ENCODE results near the gene OTUD5. TPM values are rescaled to one million over a fixed set of nuclear protein-coding genes. Genes with fewer than 3 reads are reported as not detected.
A peak's percentile ranks its signal among the peaks of the same experiment; 100 is the strongest.

OTUD5 gene
- total RNA-seq, 8 experiments from 2014 or later = 22.0 to 49.8 (median 36.6) TPM

GRCh38 chrX:48910926-48911411, 46.4 kb downstream of the OTUD5 start:
- ATAC-seq (replicated peaks in 6 of 8) = peak in 4 of 8 experiments; percentile 17 to 53 (median 32)
- 0 to 17% (median 6%) methylated on average over 1 to 8 of the region's 12 CpGs; no CpG with 5 or more reads in 6 of the 10 experiments for whole genome bisulfite sequencing, 10 experiments
- in situ Hi-C loops (cut with MboI; ENCODE audit: low pct_unique_long_range_greater_than_20kb in 2 of 9, low sequenced_read_pairs in 9 of 9, unreplicated experiment in 9 of 9) = no loop called here
- Histone ChIP-seq H3K27ac (peak overlapping the region; percentile 85 to 97), H3K4me1 (replicated peaks in 1 of 2) (peaks cover 5 to 6% of the 10 kb centered on the region in 2 donors), H3K4me3 (peak overlapping the region; percentile 66 to 98 (median 89))

GRCh38 chrX:48909703-48910294, 47.6 kb downstream of the OTUD5 start:
- Histone ChIP-seq H3K4me3 (no peak overlapping the region), H3K27ac (no peak overlapping the region), H3K4me1 (replicated peaks in 1 of 2) (peaks cover 5 to 6% of the 10 kb centered on the region in 2 donors)
- in situ Hi-C loops (cut with MboI; ENCODE audit: low pct_unique_long_range_greater_than_20kb in 2 of 9, low sequenced_read_pairs in 9 of 9, unreplicated experiment in 9 of 9) = no loop called here
- ATAC-seq (replicated peaks in 6 of 8) = no peak
- no CpG with 5 or more reads among the region's 17 CpGs for WGBS, 10 experiments

DNA sequence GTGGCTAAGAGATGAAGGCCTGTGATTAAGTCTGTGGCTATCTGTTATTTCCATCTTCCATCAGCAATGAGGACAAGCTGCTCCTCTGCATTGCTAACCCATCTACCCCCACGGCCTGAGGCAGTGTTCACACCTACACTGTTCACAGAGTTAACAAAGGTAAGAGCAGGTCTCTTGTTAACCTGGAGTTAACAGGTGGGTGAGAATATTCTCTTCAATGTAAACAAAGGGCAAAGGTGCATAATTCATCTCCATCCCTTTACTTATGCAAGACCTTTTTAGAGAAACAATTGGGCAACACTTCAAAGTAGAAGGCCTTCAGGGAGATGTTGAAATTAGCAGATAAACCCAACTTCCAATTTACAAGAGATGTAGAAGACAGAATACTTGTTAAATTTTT, 48.8 kb downstream of the OTUD5 start:
- WGBS, 10 experiments = 100% methylated on average over 1 of the region's 1 CpG; no CpG with 5 or more reads in 9 of the 10 experiments
- in situ Hi-C loops (cut with MboI; ENCODE audit: low pct_unique_long_range_greater_than_20kb in 2 of 9, low sequenced_read_pairs in 9 of 9, unreplicated experiment in 9 of 9) = no loop called here

GRCh38 chrX:48905090-48905790, 52.2 kb downstream of the OTUD5 start:
- ATAC-seq (replicated peaks in 6 of 8) = no peak
- Histone ChIP-seq H3K4me1 (replicated peaks in 1 of 2) (peaks cover 0 to 2% of the 10 kb centered on the region in 2 donors), H3K27ac (no peak overlapping the region), H3K4me3 (no peak overlapping the region)
- 43% methylated on average over 4 of the region's 20 CpGs; no CpG with 5 or more reads in 9 of the 10 experiments for WGBS, 10 experiments
- in situ Hi-C loops (cut with MboI; ENCODE audit: low pct_unique_long_range_greater_than_20kb in 2 of 9, low sequenced_read_pairs in 9 of 9, unreplicated experiment in 9 of 9) = no loop called here

More for the DNA sequence above, 48.8 kb downstream of the OTUD5 start:
- H3K4me3 ChIP-seq = no peak overlapping the region
- no peak overlapping the region for H3K27ac ChIP-seq
- peaks cover 5 to 6% of the 10 kb centered on the region in 2 donors for H3K4me1 ChIP-seq (replicated peaks in 1 of 2)
- no peak for ATAC-seq (replicated peaks in 6 of 8)

DNA sequence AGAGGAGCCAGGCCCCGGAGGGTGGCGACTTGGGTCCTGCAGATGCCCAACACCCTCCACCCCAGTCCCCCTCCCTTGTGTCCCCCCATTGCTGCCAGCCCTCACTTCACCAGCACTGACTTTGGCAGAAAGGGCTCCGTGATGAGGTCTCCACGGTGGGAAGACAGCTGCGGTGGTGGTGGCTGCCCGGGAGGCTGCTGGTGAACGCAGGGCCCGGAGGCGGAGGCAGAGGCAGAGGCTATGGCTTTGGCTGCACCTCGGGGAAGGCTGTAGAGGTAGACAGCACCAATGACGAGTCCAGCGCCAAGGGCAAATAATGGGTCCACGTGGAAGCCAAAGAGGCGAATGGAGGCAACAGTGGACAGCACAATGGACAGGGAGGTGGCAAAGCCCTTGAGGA, 52.8 kb downstream of the OTUD5 start:
- no peak overlapping the region for H3K27ac ChIP-seq
- no peak for ATAC-seq (replicated peaks in 6 of 8)

DNA sequence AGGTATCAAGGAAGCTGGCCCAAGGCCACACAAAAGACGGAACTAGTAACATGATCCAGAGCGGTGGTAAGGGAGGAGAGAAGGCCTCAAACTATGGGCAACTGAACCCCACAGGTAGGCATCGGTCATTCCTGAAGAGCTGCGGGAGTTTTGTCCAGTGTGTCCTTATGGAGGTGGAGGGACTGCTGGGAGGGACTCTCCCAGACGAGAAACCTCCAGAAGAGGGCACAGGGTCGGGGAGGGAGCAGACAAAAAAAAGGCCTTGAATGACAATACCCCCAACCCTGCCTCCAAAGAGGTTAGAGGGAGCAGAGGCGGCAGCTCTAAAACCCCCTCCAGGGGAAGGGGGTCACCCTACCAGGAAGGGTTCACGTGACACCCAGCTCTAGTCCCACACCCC, 53.2 kb downstream of the OTUD5 start:
- in situ Hi-C loops (cut with MboI; ENCODE audit: low pct_unique_long_range_greater_than_20kb in 2 of 9, low sequenced_read_pairs in 9 of 9, unreplicated experiment in 9 of 9) = no loop called here
- 60% methylated on average over 1 of the region's 8 CpGs; no CpG with 5 or more reads in 9 of the 10 experiments for WGBS, 10 experiments
- Histone ChIP-seq H3K4me3 (no peak overlapping the region), H3K27ac (no peak overlapping the region), H3K4me1 (replicated peaks in 1 of 2) (peaks cover 0 to 3% of the 10 kb centered on the region in 2 donors)
- no peak for ATAC-seq (replicated peaks in 6 of 8)

More for the DNA sequence above, 52.8 kb downstream of the OTUD5 start:
- no CpG with 5 or more reads among the region's 14 CpGs for WGBS, 10 experiments
- in situ Hi-C loops (cut with MboI; ENCODE audit: low pct_unique_long_range_greater_than_20kb in 2 of 9, low sequenced_read_pairs in 9 of 9, unreplicated experiment in 9 of 9) = no loop called here
- Histone ChIP-seq H3K4me3 (no peak overlapping the region), H3K4me1 (replicated peaks in 1 of 2) (no peaks in the 10 kb centered on the region)

- Histone ChIP-seq H3K27ac (no peak overlapping the region), H3K4me1 (replicated peaks in 1 of 2) (peaks cover 0 to 7% of the 10 kb centered on the region in 2 donors), H3K4me3 (no peak overlapping the region)
- in situ Hi-C loops (cut with MboI; ENCODE audit: low pct_unique_long_range_greater_than_20kb in 2 of 9, low sequenced_read_pairs in 9 of 9, unreplicated experiment in 9 of 9) = no loop called here
- 83 to 100% (median 100%) methylated on average over 1 to 3 of the region's 6 CpGs; no CpG with 5 or more reads in 7 of the 10 experiments for WGBS, 10 experiments
- no peak for ATAC-seq (replicated peaks in 6 of 8)
Observed at GRCh38 chrX:48903290-48903689, 54.1 kb downstream of the OTUD5 start.

GRCh38 chrX:48902776-48903175, 54.6 kb downstream of the OTUD5 start:
- Histone ChIP-seq H3K27ac (no peak overlapping the region), H3K4me3 (no peak overlapping the region), H3K4me1 (replicated peaks in 1 of 2) (peaks cover 0 to 7% of the 10 kb centered on the region in 2 donors)
- 48% methylated on average over 5 of the region's 14 CpGs; no CpG with 5 or more reads in 9 of the 10 experiments for WGBS, 10 experiments
- no peak for ATAC-seq (replicated peaks in 6 of 8)
- in situ Hi-C loops (cut with MboI; ENCODE audit: low pct_unique_long_range_greater_than_20kb in 2 of 9, low sequenced_read_pairs in 9 of 9, unreplicated experiment in 9 of 9) = no loop called here

DNA sequence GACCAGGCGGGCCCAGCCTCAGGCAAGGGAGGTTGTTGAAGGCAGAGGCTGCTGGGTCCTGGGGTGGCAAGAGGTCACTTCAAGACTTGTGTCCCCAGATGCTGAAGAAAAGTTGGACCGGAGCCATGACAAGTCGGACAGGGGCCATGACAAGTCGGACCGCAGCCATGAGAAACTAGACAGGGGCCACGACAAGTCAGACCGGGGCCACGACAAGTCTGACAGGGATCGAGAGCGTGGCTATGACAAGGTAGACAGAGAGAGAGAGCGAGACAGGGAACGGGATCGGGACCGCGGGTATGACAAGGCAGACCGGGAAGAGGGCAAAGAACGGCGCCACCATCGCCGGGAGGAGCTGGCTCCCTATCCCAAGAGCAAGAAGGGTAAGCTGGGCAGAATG, 55.3 kb downstream of the OTUD5 start:
- Histone ChIP-seq H3K27ac (no peak overlapping the region), H3K4me1 (replicated peaks in 1 of 2) (peaks cover 0 to 7% of the 10 kb centered on the region in 2 donors), H3K4me3 (no peak overlapping the region)
- ATAC-seq (replicated peaks in 6 of 8) = no peak
- in situ Hi-C loops (cut with MboI; ENCODE audit: low pct_unique_long_range_greater_than_20kb in 2 of 9, low sequenced_read_pairs in 9 of 9, unreplicated experiment in 9 of 9) = no loop called here
- 81 to 100% (median 100%) methylated on average over 1 to 13 of the region's 20 CpGs; no CpG with 5 or more reads in 7 of the 10 experiments for WGBS, 10 experiments

GRCh38 chrX:48901069-48901468, 56.3 kb downstream of the OTUD5 start:
- ATAC-seq (replicated peaks in 6 of 8) = no peak
- Histone ChIP-seq H3K27ac (no peak overlapping the region), H3K4me3 (no peak overlapping the region), H3K4me1 (replicated peaks in 1 of 2) (peaks cover 3 to 12% of the 10 kb centered on the region in 2 donors)
- in situ Hi-C loops (cut with MboI; ENCODE audit: low pct_unique_long_range_greater_than_20kb in 2 of 9, low sequenced_read_pairs in 9 of 9, unreplicated experiment in 9 of 9) = no loop called here
- 33 to 100% (median 55%) methylated on average over 1 to 4 of the region's 7 CpGs; no CpG with 5 or more reads in 6 of the 10 experiments for WGBS, 10 experiments

DNA sequence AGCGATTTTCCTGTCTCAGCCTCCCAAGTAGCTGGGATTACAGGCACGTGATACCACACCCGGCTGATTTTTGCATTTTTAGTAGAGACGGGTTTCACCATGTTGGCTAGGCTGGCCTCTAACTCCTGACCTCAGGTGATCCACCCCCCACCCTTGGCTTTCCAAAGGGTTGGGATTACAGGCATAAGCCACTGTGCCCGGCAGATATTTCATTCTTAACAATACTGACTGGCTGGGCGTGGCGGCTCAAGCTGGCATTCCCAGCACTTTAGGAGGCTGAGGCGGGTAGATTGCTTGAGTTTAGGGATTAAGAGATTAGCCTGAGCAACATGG, 58.4 kb downstream of the OTUD5 start:
- Histone ChIP-seq H3K4me1 (replicated peaks in 1 of 2) (peaks cover 3 to 14% of the 10 kb centered on the region in 2 donors), H3K27ac (no peak overlapping the region), H3K4me3 (no peak overlapping the region)
- ATAC-seq (replicated peaks in 6 of 8) = no peak
- in situ Hi-C loops (cut with MboI; ENCODE audit: low pct_unique_long_range_greater_than_20kb in 2 of 9, low sequenced_read_pairs in 9 of 9, unreplicated experiment in 9 of 9) = no loop called here
- 40 to 100% methylated on average over 1 to 2 of the region's 8 CpGs; no CpG with 5 or more reads in 8 of the 10 experiments for WGBS, 10 experiments

- Histone ChIP-seq H3K4me3 (peak within 1 kb of the TSS; percentile 70 to 89 (median 80)), H3K27ac (peak within 1 kb of the TSS; percentile 96 to 97), H3K4me1 (replicated peaks in 1 of 2) (peaks cover 3 to 14% of the 10 kb centered on the region in 2 donors)
- WGBS, 10 experiments = 18% methylated on average over 8 of the region's 49 CpGs; no CpG with 5 or more reads in 9 of the 10 experiments
- in situ Hi-C loops (cut with MboI; ENCODE audit: low pct_unique_long_range_greater_than_20kb in 2 of 9, low sequenced_read_pairs in 9 of 9, unreplicated experiment in 9 of 9) = no loop called here
- peak; percentile 82 to 95 (median 93) for ATAC-seq (replicated peaks in 6 of 8)
Observed at GRCh38 chrX:48897625-48898306, 59.6 kb downstream of the OTUD5 start, which contains the start of the genes PQBP1 and TIMM17B. Gene PQBP1 (plus strand): TSS chrX:48897930. CDS start chrX:48898510, 580 bp downstream. Gene TIMM17B (minus strand): TSS chrX:48897768. CDS start chrX:48897749, 19 bp downstream.

DNA sequence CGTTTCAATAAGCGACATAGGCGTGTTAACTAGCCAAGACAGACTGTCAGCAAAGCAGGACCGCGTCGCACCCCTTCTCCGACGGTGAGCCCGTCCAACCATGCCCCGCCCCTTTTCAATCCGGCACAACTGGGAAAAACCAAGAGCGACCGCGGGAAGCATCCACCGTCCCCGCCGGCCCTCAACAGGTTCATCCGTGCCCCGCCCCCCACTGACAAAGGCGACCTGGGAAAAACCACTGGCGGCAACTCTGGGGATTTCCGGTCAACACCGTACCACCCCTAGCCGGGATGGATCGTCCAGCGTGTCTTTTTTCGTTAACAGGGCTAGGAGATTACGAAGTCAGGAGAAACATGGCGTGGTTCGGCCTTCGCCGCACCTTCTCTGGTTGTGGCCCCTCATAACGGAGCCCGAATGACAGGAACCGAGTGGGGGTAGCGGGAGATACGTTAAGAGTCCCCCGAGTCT, 60.2 kb downstream of the OTUD5 start:
- 3 to 42% methylated on average over 6 to 13 of the region's 38 CpGs; no CpG with 5 or more reads in 8 of the 10 experiments for WGBS, 10 experiments
- in situ Hi-C loops (cut with MboI; ENCODE audit: low pct_unique_long_range_greater_than_20kb in 2 of 9, low sequenced_read_pairs in 9 of 9, unreplicated experiment in 9 of 9) = no loop called here
- H3K4me1 ChIP-seq (replicated peaks in 1 of 2) = peaks cover 3 to 14% of the 10 kb centered on the region in 2 donors
- peak; percentile 45 to 78 (median 74) for ATAC-seq (replicated peaks in 6 of 8)
- H3K4me3 ChIP-seq = peak overlapping the region; percentile 70 to 89 (median 80)
- H3K27ac ChIP-seq = peak overlapping the region; percentile 96 to 97

Data from motor neuron (in vitro differentiated cells).